Right lung (tissue), 5 donors: ENCODE data around the gene DOCK9. TPM values are rescaled to one million over a fixed set of nuclear protein-coding genes. Genes with fewer than 3 reads are reported as not detected.

Source experiments
- DNase-seq, 2 donors: peaks; one replicate each; pipeline ENCODE4 v3.0.0-alpha.2; 2013
- polyA plus RNA-seq, 5 donors: library from polyadenylated mRNA; unstranded; fragments of 120-200 nt; gene quantifications; one replicate each; pipeline versions ENCODE4 v1.2.1 to v1.2.3, GENCODE V29; 2013; ENCODE audit warnings: inconsistent platforms in 1 of 5, low replicate concordance in 1 of 5; ENCODE audit not compliant: insufficient read length in 5 of 5, insufficient read depth in 1 of 5

Gene DOCK9
- polyA plus RNA-seq, 5 donors: 89.5 to 123 (median 115) TPM

DNA sequence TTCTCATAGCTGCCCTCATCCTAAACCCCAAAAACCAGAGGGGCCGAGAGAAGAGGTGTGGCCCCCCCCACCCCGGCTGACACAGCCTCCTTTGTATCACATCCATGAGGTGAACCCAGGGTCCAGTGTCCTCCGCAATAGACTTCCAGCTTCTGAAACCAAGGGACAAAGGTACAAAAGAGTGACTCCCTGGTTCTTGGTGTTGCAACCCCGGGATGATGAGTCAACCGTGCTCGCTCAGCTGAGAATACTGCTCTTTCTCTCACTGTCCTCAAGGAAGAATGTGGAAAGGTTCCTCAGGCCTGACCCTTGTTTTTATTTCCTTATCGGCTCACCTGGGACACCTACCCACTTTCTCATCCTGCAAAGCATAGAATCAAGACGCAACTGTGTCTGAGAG is 230.9 kb downstream of the DOCK9 start:
- DNase-seq: no peak

Other genes with a start within 250 kb of the DOCK9 start
- gene SLC15A1, start 225.4 kb downstream of the DOCK9 start, polyA plus RNA-seq: under 1 TPM; 0.53 to 0.99 (median 0.64) TPM
- gene UBAC2, start 222.8 kb upstream of the DOCK9 start, polyA plus RNA-seq: 10 to 100 TPM; 65.7 to 73.6 (median 69.7) TPM